ENCODE results near the gene RBM44. TPM values are rescaled to one million over a fixed set of nuclear protein-coding genes. Genes with fewer than 3 reads are reported as not detected.
"Not testable (repeated sequence)": the region's sequence is repeated elsewhere in the genome, so short reads cannot be mapped to it uniquely, and the experiment has no call there.

Gene RBM44
- total RNA-seq, 1 experiment from 2014 or later: 1.2 TPM

DNA sequence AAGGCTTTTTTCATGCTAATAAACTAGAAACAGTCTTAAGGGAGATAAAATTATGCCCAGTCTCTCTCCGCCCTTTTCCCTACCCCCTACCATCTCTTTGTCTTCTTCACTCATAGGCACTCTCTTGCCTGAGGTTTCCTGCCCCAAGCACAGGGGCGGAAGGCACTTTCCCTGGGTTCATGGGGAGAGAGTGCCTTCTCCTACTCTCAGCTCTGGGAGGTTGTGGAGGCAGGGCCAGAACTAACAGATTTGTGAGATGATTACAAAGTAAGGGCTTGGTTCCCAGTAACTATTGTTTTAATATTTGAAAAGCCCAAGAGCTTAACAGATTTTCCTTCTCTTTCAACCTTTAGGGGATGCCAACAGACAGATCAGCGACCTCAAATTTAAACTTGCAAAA lies 26.1 kb upstream of the RBM44 start:
- Histone ChIP-seq H3K9ac (ENCODE audit: low read length) (no peak overlapping the region), H3K27ac (ENCODE audit: low read length) (no peak overlapping the region), H3K4me2 (ENCODE audit: low read depth, low read length, poor library complexity, severe bottlenecking) (no peak overlapping the region), H4K20me1 (ENCODE audit: insufficient read depth, low read depth, low read length) (no peaks in the 10 kb centered on the region), H2AFZ (ENCODE audit: low read length) (no peak overlapping the region), H3K27me3 (ENCODE audit: low read length) (no peaks in the 10 kb centered on the region), H3K9me2 (replicated peaks; ENCODE audit: insufficient read depth, low read length) (no peaks in the 10 kb centered on the region), H3K9me3 (ENCODE audit: low read length) (no peaks in the 10 kb centered on the region), H3K79me2 (ENCODE audit: low read length) (no peaks in the 10 kb centered on the region), H3K36me3 (ENCODE audit: insufficient read depth, low read length) (no peaks in the 10 kb centered on the region), H3K4me3 (ENCODE audit: low read length) (no peak overlapping the region), H3K4me1 (ENCODE audit: low read length) (no peaks in the 10 kb centered on the region)
- no peak for DNase-seq

GRCh38 chr2:237773826-237774225 lies 24.8 kb upstream of the RBM44 start:
- Histone ChIP-seq H3K4me2 (ENCODE audit: low read depth, low read length, poor library complexity, severe bottlenecking) (no peak overlapping the region), H3K79me2 (ENCODE audit: low read length) (no peaks in the 10 kb centered on the region), H3K4me3 (ENCODE audit: low read length) (no peak overlapping the region), H2AFZ (ENCODE audit: low read length) (no peak overlapping the region), H4K20me1 (ENCODE audit: insufficient read depth, low read depth, low read length) (no peaks in the 10 kb centered on the region), H3K9ac (ENCODE audit: low read length) (no peak overlapping the region), H3K27ac (ENCODE audit: low read length) (no peak overlapping the region), H3K4me1 (ENCODE audit: low read length) (no peaks in the 10 kb centered on the region), H3K9me2 (replicated peaks; ENCODE audit: insufficient read depth, low read length) (no peaks in the 10 kb centered on the region), H3K9me3 (ENCODE audit: low read length) (no peaks in the 10 kb centered on the region), H3K36me3 (ENCODE audit: insufficient read depth, low read length) (no peaks in the 10 kb centered on the region), H3K27me3 (ENCODE audit: low read length) (no peaks in the 10 kb centered on the region)
- DNase-seq: no peak

DNA sequence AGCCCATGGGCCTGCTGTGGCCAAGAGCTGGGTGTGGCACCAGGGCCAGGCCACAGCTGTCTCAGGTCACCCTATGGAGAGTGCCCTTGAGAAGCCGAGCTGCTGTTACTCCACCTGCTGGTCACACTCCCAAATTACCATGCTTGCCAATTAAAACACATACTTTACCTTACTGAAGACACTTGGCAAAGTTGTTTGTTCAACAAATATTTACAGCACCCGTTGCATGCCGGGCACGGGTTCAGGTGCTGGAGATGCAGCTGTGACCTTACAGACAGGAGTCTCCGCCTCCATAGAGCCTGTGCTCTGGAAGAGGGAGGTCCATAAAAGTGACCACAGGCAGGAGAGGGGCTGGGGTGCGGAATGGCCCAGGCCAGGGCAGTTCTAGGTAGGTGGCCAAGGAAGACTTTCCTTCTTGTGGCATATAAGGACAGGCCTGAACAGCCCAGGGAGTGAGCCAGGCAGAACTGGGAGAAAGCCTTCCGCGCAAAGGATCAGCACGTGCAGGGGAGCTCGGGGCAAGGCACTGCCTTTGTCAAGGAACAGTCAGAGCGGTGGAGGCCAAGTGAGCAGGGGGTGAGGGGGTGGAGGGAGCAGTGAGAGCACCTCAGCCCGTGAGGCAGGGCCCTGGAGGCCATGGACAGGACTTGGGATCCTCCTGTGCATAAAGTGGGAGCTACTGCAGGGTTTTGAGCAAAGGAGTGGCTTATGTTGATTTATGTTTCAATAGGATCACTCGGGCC lies 23.6 kb upstream of the RBM44 start:
- H3K4me3 ChIP-seq (ENCODE audit: low read length): no peak overlapping the region
- H3K4me1 ChIP-seq (ENCODE audit: low read length): no peaks in the 10 kb centered on the region
- no peak overlapping the region for H3K27ac ChIP-seq (ENCODE audit: low read length)
- no peaks in the 10 kb centered on the region for H3K36me3 ChIP-seq (ENCODE audit: insufficient read depth, low read length)
- no peaks in the 10 kb centered on the region for H3K79me2 ChIP-seq (ENCODE audit: low read length)
- DNase-seq: peak; percentile 82
- no peaks in the 10 kb centered on the region for H4K20me1 ChIP-seq (ENCODE audit: insufficient read depth, low read depth, low read length)
- H3K9ac ChIP-seq (ENCODE audit: low read length): no peak overlapping the region
- no peaks in the 10 kb centered on the region for H3K9me2 ChIP-seq (replicated peaks; ENCODE audit: insufficient read depth, low read length)
- no peak overlapping the region for H2AFZ ChIP-seq (ENCODE audit: low read length)
- H3K27me3 ChIP-seq (ENCODE audit: low read length): no peaks in the 10 kb centered on the region
- no peak overlapping the region for H3K4me2 ChIP-seq (ENCODE audit: low read depth, low read length, poor library complexity, severe bottlenecking)
- H3K9me3 ChIP-seq (ENCODE audit: low read length): no peaks in the 10 kb centered on the region

- Histone ChIP-seq H3K9ac (ENCODE audit: low read length) (no peak overlapping the region), H3K36me3 (ENCODE audit: insufficient read depth, low read length) (peaks cover 3% of the 10 kb centered on the region; the same call in 1 of the 2 replicates), H3K4me1 (ENCODE audit: low read length) (no peaks in the 10 kb centered on the region), H3K4me2 (ENCODE audit: low read depth, low read length, poor library complexity, severe bottlenecking) (no peak overlapping the region), H3K27ac (ENCODE audit: low read length) (no peak overlapping the region), H3K4me3 (ENCODE audit: low read length) (no peak overlapping the region), H2AFZ (ENCODE audit: low read length) (no peak overlapping the region), H3K79me2 (ENCODE audit: low read length) (no peaks in the 10 kb centered on the region), H3K27me3 (ENCODE audit: low read length) (no peaks in the 10 kb centered on the region), H4K20me1 (ENCODE audit: insufficient read depth, low read depth, low read length) (no peaks in the 10 kb centered on the region), H3K9me3 (ENCODE audit: low read length) (no peaks in the 10 kb centered on the region), H3K9me2 (replicated peaks; ENCODE audit: insufficient read depth, low read length) (no peaks in the 10 kb centered on the region)
- DNase-seq: no peak
Measured at GRCh38 chr2:237779521-237779920, 19.1 kb upstream of the RBM44 start.

DNA sequence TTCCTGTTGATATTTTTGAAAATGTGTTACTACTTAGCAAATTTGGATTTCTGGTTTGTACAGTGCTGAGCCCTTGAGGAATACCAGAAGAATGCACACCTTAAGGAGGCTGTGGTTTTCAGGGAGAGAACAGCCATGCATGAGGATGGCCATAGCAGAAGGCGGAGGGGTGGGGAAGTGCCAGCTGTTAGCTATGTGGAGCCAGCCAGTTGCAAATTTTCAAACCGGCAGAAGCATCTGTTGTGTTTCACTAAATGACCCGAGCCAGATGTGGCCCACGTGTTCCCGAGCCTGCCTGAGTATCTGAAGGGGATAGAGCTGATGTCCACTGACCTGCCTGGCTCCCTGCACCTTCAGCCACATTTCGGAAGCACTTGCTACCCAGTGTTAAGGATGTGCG lies 16.4 kb upstream of the RBM44 start:
- H3K9me3 ChIP-seq (ENCODE audit: low read length): no peaks in the 10 kb centered on the region; the same call in 1 of the 2 replicates
- H3K9ac ChIP-seq (ENCODE audit: low read length): no peak overlapping the region
- H3K36me3 ChIP-seq (ENCODE audit: insufficient read depth, low read length): peaks cover 3% of the 10 kb centered on the region; the same call in 1 of the 2 replicates
- no peak overlapping the region for H3K27ac ChIP-seq (ENCODE audit: low read length)
- H3K79me2 ChIP-seq (ENCODE audit: low read length): no peaks in the 10 kb centered on the region
- no peaks in the 10 kb centered on the region for H3K9me2 ChIP-seq (replicated peaks; ENCODE audit: insufficient read depth, low read length)
- H3K4me3 ChIP-seq (ENCODE audit: low read length): no peak overlapping the region
- H3K4me2 ChIP-seq (ENCODE audit: low read depth, low read length, poor library complexity, severe bottlenecking): no peak overlapping the region
- no peaks in the 10 kb centered on the region for H4K20me1 ChIP-seq (ENCODE audit: insufficient read depth, low read depth, low read length)
- H2AFZ ChIP-seq (ENCODE audit: low read length): no peak overlapping the region
- no peaks in the 10 kb centered on the region for H3K27me3 ChIP-seq (ENCODE audit: low read length)
- no peak for DNase-seq
- H3K4me1 ChIP-seq (ENCODE audit: low read length): no peaks in the 10 kb centered on the region

- not testable (repeated sequence) for H3K9ac ChIP-seq (ENCODE audit: low read length); H3K79me2 ChIP-seq (ENCODE audit: low read length); H3K9me3 ChIP-seq (ENCODE audit: low read length); H3K36me3 ChIP-seq (ENCODE audit: insufficient read depth, low read length); H3K4me2 ChIP-seq (ENCODE audit: low read depth, low read length, poor library complexity, severe bottlenecking); H4K20me1 ChIP-seq (ENCODE audit: insufficient read depth, low read depth, low read length); H3K4me1 ChIP-seq (ENCODE audit: low read length); H3K9me2 ChIP-seq (replicated peaks; ENCODE audit: insufficient read depth, low read length); DNase-seq; H3K4me3 ChIP-seq (ENCODE audit: low read length); H3K27ac ChIP-seq (ENCODE audit: low read length); H3K27me3 ChIP-seq (ENCODE audit: low read length); H2AFZ ChIP-seq (ENCODE audit: low read length)
Measured at GRCh38 chr2:237783678-237784077, 14.9 kb upstream of the RBM44 start.

GRCh38 chr2:237786936-237787335 lies 11.6 kb upstream of the RBM44 start:
- Histone ChIP-seq H3K36me3 (ENCODE audit: insufficient read depth, low read length) (no peaks in the 10 kb centered on the region), H3K4me1 (ENCODE audit: low read length) (no peaks in the 10 kb centered on the region), H3K9ac (ENCODE audit: low read length) (no peak overlapping the region), H4K20me1 (ENCODE audit: insufficient read depth, low read depth, low read length) (no peaks in the 10 kb centered on the region), H3K4me3 (ENCODE audit: low read length) (no peak overlapping the region), H3K4me2 (ENCODE audit: low read depth, low read length, poor library complexity, severe bottlenecking) (no peak overlapping the region), H3K9me2 (replicated peaks; ENCODE audit: insufficient read depth, low read length) (no peaks in the 10 kb centered on the region), H3K27ac (ENCODE audit: low read length) (no peak overlapping the region), H3K27me3 (ENCODE audit: low read length) (no peaks in the 10 kb centered on the region), H2AFZ (ENCODE audit: low read length) (no peak overlapping the region), H3K79me2 (ENCODE audit: low read length) (no peaks in the 10 kb centered on the region), H3K9me3 (ENCODE audit: low read length) (no peaks in the 10 kb centered on the region; the same call in 1 of the 2 replicates)
- DNase-seq: no peak

DNA sequence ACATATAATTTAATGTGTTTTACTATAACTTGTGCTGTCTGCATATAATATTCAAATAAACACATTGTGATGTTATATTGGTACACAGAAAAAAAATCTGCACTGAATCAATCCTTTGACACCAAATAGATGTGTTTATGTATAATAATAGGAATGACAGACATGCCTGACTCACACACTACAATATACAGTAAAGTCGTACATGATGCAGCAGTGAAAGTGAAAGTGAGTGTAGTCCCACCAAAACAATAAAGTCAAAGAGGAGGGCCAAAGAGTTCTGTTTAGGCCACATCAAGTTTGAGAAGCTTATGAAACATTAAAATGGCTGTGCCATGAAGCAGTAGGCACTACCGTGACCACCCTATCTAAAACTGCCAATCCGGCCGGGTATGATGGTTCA lies 8.2 kb upstream of the RBM44 start:
- no peaks in the 10 kb centered on the region for H4K20me1 ChIP-seq (ENCODE audit: insufficient read depth, low read depth, low read length)
- no peak for DNase-seq
- H3K9me2 ChIP-seq (replicated peaks; ENCODE audit: insufficient read depth, low read length): no peaks in the 10 kb centered on the region
- no peak overlapping the region for H3K27ac ChIP-seq (ENCODE audit: low read length)
- H2AFZ ChIP-seq (ENCODE audit: low read length): no peak overlapping the region
- H3K36me3 ChIP-seq (ENCODE audit: insufficient read depth, low read length): no peaks in the 10 kb centered on the region
- no peaks in the 10 kb centered on the region; the same call in 1 of the 2 replicates for H3K9me3 ChIP-seq (ENCODE audit: low read length)
- H3K79me2 ChIP-seq (ENCODE audit: low read length): no peaks in the 10 kb centered on the region
- no peak overlapping the region for H3K4me2 ChIP-seq (ENCODE audit: low read depth, low read length, poor library complexity, severe bottlenecking)
- H3K4me3 ChIP-seq (ENCODE audit: low read length): no peak overlapping the region
- no peak overlapping the region for H3K9ac ChIP-seq (ENCODE audit: low read length)
- no peaks in the 10 kb centered on the region for H3K4me1 ChIP-seq (ENCODE audit: low read length)
- no peaks in the 10 kb centered on the region for H3K27me3 ChIP-seq (ENCODE audit: low read length)

All from Karpas-422 (cell line).